K562 (cell line): ENCODE measurements around the gene AP1M1. TPM values are rescaled to one million over a fixed set of nuclear protein-coding genes. Genes with fewer than 3 reads are reported as not detected.

Experiments used
- ATAC-seq: fragments of 200-7000 bp; cut with Tn5 transposase; 3 replicates; pipeline ENCODE4 v1.9.1; 2020; ENCODE audit warnings: moderate library complexity
- BruUV-seq: library from RNA; stranded (reverse); fragments of 400-500 nt; replicated peaks from 2 replicates; lab custom pipeline; 2021; lab: Mats Ljungman, UMichigan
- CTCF ChIA-PET: fragments of 300-600 bp; formaldehyde crosslinking; extraction: SDS; loops from one replicate; lab custom pipeline; 2021; ENCODE audit warnings: low intra/inter-chr PET ratio; lab: Yijun Ruan, JAX
- POLR2A ChIA-PET: fragments of 300-600, 350-650 bp; sonication (Branson Sonifier 250); formaldehyde crosslinking; extraction: SDS; loops from one replicate; lab custom pipeline; 2021; ENCODE audit warnings: antibody characterized with exemption, inconsistent platforms; lab: Yijun Ruan, JAX
- DNase-seq, 4 experiments: peaks; one replicate each; pipeline versions ENCODE4 v3.0.0 to v3.0.0-alpha.2; 2011 to 2018; ENCODE audit warnings: low spot score in 3 of 4, mixed read lengths in 3 of 4; ENCODE audit errors: extremely low read depth in 1 of 4
- FAIRE-seq: peaks from 2 replicates; lab custom pipeline; 2011; peaks lifted over from hg19 to GRCh38; lab: Jason Lieb, UNC
- H2AFZ ChIP-seq: 2 replicates; pipeline ENCODE4 v1.6.0; 2011; ENCODE audit warnings: low read depth, low read length, control low read depth, inconsistent platforms
- H3K27ac ChIP-seq: fragments of 200-600 bp; 3 replicates; pipeline ENCODE4 v1.8.0; 2011; ENCODE audit warnings: low read depth, mild to moderate bottlenecking, control low read depth, inconsistent platforms, low read length, moderate library complexity, mixed read lengths; ENCODE audit errors: extremely low read depth
- H3K27me3 ChIP-seq, 2 experiments: fragments of 300-600 bp in 1 of 2; 2 replicates in 1 of 2; 3 replicates in 1 of 2; pipeline versions ENCODE4 v1.6.0 to v1.8.0; 2011; ENCODE audit warnings: inconsistent platforms in 2 of 2, low read length in 2 of 2, mild to moderate bottlenecking in 1 of 2, mixed read lengths in 1 of 2, moderate library complexity in 1 of 2; ENCODE audit not compliant: control insufficient read depth in 2 of 2, insufficient read depth in 2 of 2
- H3K36me3 ChIP-seq: fragments of 300-600 bp; 3 replicates; pipeline ENCODE4 v1.8.0; 2011; ENCODE audit warnings: mild to moderate bottlenecking, low read length, inconsistent platforms; ENCODE audit not compliant: control insufficient read depth, insufficient read depth
- H3K4me1 ChIP-seq, 2 experiments: fragments of 200-600 bp in 1 of 2; replicated peaks in 1 of 2; 2 replicates in 1 of 2; 3 replicates in 1 of 2; pipeline versions ENCODE4 v1.5.1 to v1.8.0; 2011; ENCODE audit warnings: inconsistent platforms in 2 of 2, low read length in 2 of 2, mild to moderate bottlenecking in 1 of 2, mixed read lengths in 1 of 2, moderate library complexity in 1 of 2; ENCODE audit not compliant: control insufficient read depth in 2 of 2, insufficient read depth in 2 of 2
- H3K4me2 ChIP-seq: 2 replicates; pipeline ENCODE4 v1.6.1; 2011; ENCODE audit warnings: low read length, control low read depth, inconsistent platforms, mixed read lengths; ENCODE audit not compliant: insufficient read depth
- H3K4me3 ChIP-seq: fragments of 200-600 bp; sonication (generic), shearing (Covaris generic); 2 replicates; pipeline ENCODE4 v1.5.1; 2016; ENCODE audit warnings: control low read depth, inconsistent platforms
- H3K79me2 ChIP-seq: fragments of 200-600 bp; 3 replicates; pipeline ENCODE4 v1.8.0; 2011; ENCODE audit warnings: low read length, inconsistent platforms; ENCODE audit not compliant: control insufficient read depth, insufficient read depth
- H3K9ac ChIP-seq, 2 experiments: 2 replicates each; pipeline versions ENCODE4 v1.6.0 to v1.6.1; 2011; ENCODE audit warnings: low read depth in 2 of 2, low read length in 2 of 2, control low read depth in 1 of 2, inconsistent platforms in 1 of 2, mild to moderate bottlenecking in 1 of 2, mixed read lengths in 1 of 2; ENCODE audit not compliant: insufficient read depth in 1 of 2
- H3K9me1 ChIP-seq: one replicate; pipeline ENCODE4 v1.6.0; 2011; ENCODE audit warnings: inconsistent platforms, mild to moderate bottlenecking, low read length, moderate library complexity; ENCODE audit not compliant: control insufficient read depth, insufficient read depth
- H3K9me3 ChIP-seq: replicated peaks from 2 replicates; pipeline ENCODE4 v1.5.1; 2011; ENCODE audit warnings: low read depth, low read length, inconsistent platforms; ENCODE audit not compliant: control insufficient read depth, insufficient read depth
- H4K20me1 ChIP-seq: replicated peaks from 2 replicates; pipeline ENCODE4 v1.6.1; 2011; ENCODE audit warnings: low read length, inconsistent platforms, mixed read lengths; ENCODE audit not compliant: control insufficient read depth, insufficient read depth
- CBX1 ChIP-seq: sonication (generic); IDR thresholded peaks from 2 replicates; pipeline ENCODE4 v1.6.1; 2016; ENCODE audit warnings: antibody characterized with exemption, low read depth, mild to moderate bottlenecking
- EHMT2 ChIP-seq: fragments of 450-650 bp; IDR thresholded peaks from 2 replicates; pipeline ENCODE4 v1.6.1; 2018; ENCODE audit warnings: antibody characterized with exemption
- JUN ChIP-seq, 2 experiments: sonication (generic) in 1 of 2; formaldehyde crosslinking in 1 of 2; IDR thresholded peaks; 2 replicates each; pipeline versions ENCODE4 v1.6.1 to v1.8.0; 2012 to 2022; ENCODE audit warnings: borderline replicate concordance in 2 of 2, mild to moderate bottlenecking in 2 of 2, improper control_type of control experiment in 1 of 2, low read depth in 1 of 2, low read length in 1 of 2, missing genetic modification reagents in 1 of 2
- KAT8 ChIP-seq: fragments of 450-650 bp; IDR thresholded peaks from 2 replicates; pipeline ENCODE4 v1.6.1; 2016; ENCODE audit warnings: low read depth, mild to moderate bottlenecking
- KHSRP ChIP-seq: fragments of 450-650 bp; IDR thresholded peaks from 2 replicates; pipeline ENCODE4 v1.6.1; 2017
- L3MBTL2 ChIP-seq: fragments of 450-650 bp; IDR thresholded peaks from 2 replicates; pipeline ENCODE4 v1.6.1; 2016; ENCODE audit warnings: mild to moderate bottlenecking, moderate library complexity
- ZNF707 ChIP-seq: fragments of 250-450 bp; sonication (Bioruptor Pico); conservative IDR thresholded peaks from 2 replicates; pipeline ENCODE4 v1.8.0; 2022; ENCODE audit warnings: inconsistent platforms, mild to moderate bottlenecking, moderate library complexity
- WGBS: fragments of 100-300 bp; shearing (Covaris generic); methylation state at CpG from one replicate; pipeline ENCODE4 v1.1.6; 2016; ENCODE audit warnings: low coverage, mixed read lengths; ENCODE audit not compliant: insufficient coverage; ENCODE audit errors: missing lambda C conversion rate; 5-methylcytosine and 5-hydroxymethylcytosine counted together
- in situ Hi-C: fragments of 300-500 bp; cut with MboI; formaldehyde crosslinking; loops from 4 replicates; pipeline ENCODE4 v1.15.0; 2018; ENCODE audit warnings: inconsistent platforms, mixed read lengths
- intact Hi-C: fragments of 100-400 bp; cut with micrococcal nuclease; formaldehyde crosslinking; loops from 2 replicates; pipeline ENCODE4 v1.14.2; 2022
- polyA plus RNA-seq, 8 experiments: library from polyadenylated mRNA; depleted of rRNA in 4 of 8; stranded (reverse) in 5 of 8; unstranded in 3 of 8; fragments of >200 nt; fragmentation: Nextera tagmentation in 2 of 8; fragmentation: Illumina TruSeq in 1 of 8; extraction: Ambion mirVana in 2 of 8; extraction: Trizol in 1 of 8; gene quantifications; 2 replicates each; pipeline versions ENCODE4 v1.2.1 to v1.2.3, GENCODE V29; 2011 to 2014; ENCODE audit warnings: inconsistent platforms in 1 of 8, missing spikeins in 1 of 8
- total RNA-seq, 7 experiments: library from RNA; depleted of rRNA in 6 of 7; stranded (reverse); fragments of >200 nt in 6 of 7; fragmentation: Illumina TruSeq in 2 of 7; extraction: Trizol in 2 of 7; gene quantifications; 2 replicates each; pipeline versions ENCODE4 v1.2.1 to v1.2.3, GENCODE V29; 2011 to 2021; ENCODE audit warnings: low replicate concordance in 1 of 7

AP1M1 gene
- total and polyA plus RNA-seq, 9 of the 15 experiments (the other 6 are each of a cell fraction or from before 2014, with no cell fraction given), result 0.87 to 56.2 (median 29.1) TPM

DNA sequence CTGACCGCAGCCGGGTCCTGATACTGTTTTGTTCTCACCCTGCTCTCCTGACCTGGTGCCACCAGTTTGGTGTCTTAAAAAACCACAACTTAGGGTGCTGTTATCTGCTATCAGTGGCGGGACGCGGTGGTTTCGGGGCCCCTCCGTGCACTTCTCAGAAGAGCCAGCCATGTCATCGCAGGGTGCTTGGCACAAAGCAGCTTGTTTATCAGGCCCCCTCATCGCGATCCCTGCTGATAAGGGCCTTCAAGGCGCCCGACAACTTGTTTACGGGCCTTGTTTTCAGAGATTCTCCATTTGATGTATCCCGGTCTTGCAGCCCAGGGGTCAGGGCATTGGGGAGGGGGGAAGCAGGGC is 68.9 kb downstream of the AP1M1 start:
- no peak overlapping the region for H3K4me2 ChIP-seq
- no peak overlapping the region for H3K4me3 ChIP-seq
- H3K27ac ChIP-seq, result no peak overlapping the region
- FAIRE-seq (no peak), ATAC-seq (no peak), DNase-seq (no peak)
- H2AFZ ChIP-seq, result no peak overlapping the region
- in situ Hi-C loops, result no loop called here
- no peaks in the 10 kb centered on the region for H3K27me3 ChIP-seq
- ChIA-PET CTCF (no interaction called here), POLR2A (interaction anchor here (1.6 kb wide), 1 partner anchor 11 kb away, joined by 4 read pairs; no protein-coding TSS in a partner anchor)
- intact Hi-C loops, result no loop called here
- H3K9ac ChIP-seq, result no peak overlapping the region
- no peaks in the 10 kb centered on the region for H3K36me3 ChIP-seq
- H4K20me1 ChIP-seq, result peaks cover 7% of the 10 kb centered on the region; the same call in 1 of the 2 replicates
- no TSS peak for BruUV-seq
- no peak for TF ChIP-seq EHMT2
- TF ChIP-seq L3MBTL2, result no peak
- 0 out of 2 replicates have a peak, but pooled peaks have one; percentile 9 for TF ChIP-seq CBX1
- 1% methylated on average over 14 of the region's 14 CpGs for WGBS
- no peaks in the 10 kb centered on the region for H3K9me3 ChIP-seq
- peaks cover 13 to 16% of the 10 kb centered on the region in 2 experiments for H3K4me1 ChIP-seq
- H3K9me1 ChIP-seq, result no peaks in the 10 kb centered on the region
- no peaks in the 10 kb centered on the region for H3K79me2 ChIP-seq

DNA sequence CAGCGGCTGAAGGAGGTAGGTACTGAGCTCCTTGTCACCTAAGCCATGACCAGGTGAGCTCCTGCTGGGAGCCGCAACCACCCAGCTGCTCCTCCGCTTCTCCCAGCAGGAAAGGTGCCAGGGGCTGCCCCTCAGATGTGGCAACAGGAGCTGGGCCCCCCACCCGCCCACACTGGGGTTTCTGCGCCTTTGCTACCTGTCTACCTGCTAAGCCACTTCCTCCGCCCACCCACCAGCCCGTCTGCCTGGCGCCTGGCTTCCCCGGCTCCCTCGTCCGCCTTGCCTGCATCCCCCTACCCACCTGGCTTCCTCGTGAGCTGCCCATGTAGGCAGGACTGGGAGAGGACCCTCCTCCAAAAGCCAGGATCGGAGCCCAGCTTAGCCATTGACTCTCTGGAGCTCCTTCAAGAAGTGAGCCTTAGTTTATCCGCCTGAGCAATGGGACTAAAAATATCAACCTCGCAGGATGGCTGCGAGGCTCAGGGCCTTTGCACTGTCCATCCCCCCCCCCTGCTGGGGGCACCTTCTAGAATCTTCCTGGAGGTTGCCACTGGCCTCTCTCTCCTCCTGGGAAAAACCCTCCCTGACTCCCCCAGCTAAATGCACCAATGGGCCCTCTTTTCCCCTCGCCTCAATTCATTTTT is 71.1 kb downstream of the AP1M1 start:
- no peak overlapping the region for H3K9ac ChIP-seq
- H3K27ac ChIP-seq, result no peak overlapping the region
- no peak overlapping the region for H3K4me3 ChIP-seq
- FAIRE-seq, result no peak
- no peaks in the 10 kb centered on the region for H3K9me3 ChIP-seq
- POLR2A ChIA-PET, result interaction anchor here (0.9 to 1.3 kb wide), 3 partner anchors 10 to 38 kb away, joined by 3 to 4 read pairs (median 3); no protein-coding TSS in a partner anchor
- H3K79me2 ChIP-seq, result no peaks in the 10 kb centered on the region
- no peak for DNase-seq
- H3K9me1 ChIP-seq, result no peaks in the 10 kb centered on the region
- 35% methylated on average over 16 of the region's 17 CpGs for WGBS
- intact Hi-C loops (no loop called here), in situ Hi-C loops (no loop called here)
- H2AFZ ChIP-seq, result no peak overlapping the region
- H3K36me3 ChIP-seq, result no peaks in the 10 kb centered on the region
- H3K4me1 ChIP-seq, result no peaks in the 10 kb centered on the region
- 0 out of 5 replicates have a peak, but pooled peaks cover 0 to 6% of the 10 kb centered on the region in 2 experiments for H3K27me3 ChIP-seq
- no peaks in the 10 kb centered on the region for H4K20me1 ChIP-seq
- no peak for ATAC-seq
- no peak overlapping the region for H3K4me2 ChIP-seq
- CTCF ChIA-PET, result no interaction called here
- BruUV-seq, result no TSS peak
- TF ChIP-seq KHSRP (no peak), JUN (IDR thresholded peaks at IDR 0.05; ENCODE audit: borderline replicate concordance, low read depth, low read length) (no peak), JUN (CRISPR knock-in tag; IDR thresholded peaks at IDR 0.05; ENCODE audit: borderline replicate concordance) (no peak), ZNF707 (CRISPR knock-in tag) (no peak), KAT8 (no peak)
